HG03103 (cell line): ENCODE measurements around the gene TACR1.
"Not testable (repeated sequence)": the region's sequence is repeated elsewhere in the genome, so short reads cannot be mapped to it uniquely, and the experiment has no call there.

Experiments used
- ATAC-seq: cut with Tn5 transposase; IDR thresholded peaks from one replicate; pipeline ENCODE4 v1.9.1; 2021; ENCODE audit warnings: low read depth; ENCODE audit not compliant: unreplicated experiment

Gene TACR1

GRCh38 chr2:75195076-75195691, 4.1 kb downstream of the TACR1 start:
- ATAC-seq: no peak

- no peak for ATAC-seq
Observed at GRCh38 chr2:75194184-75194868, 5.0 kb downstream of the TACR1 start.

- ATAC-seq: no peak
Observed at GRCh38 chr2:75192496-75192895, 6.8 kb downstream of the TACR1 start.

- no peak for ATAC-seq
Observed at GRCh38 chr2:75190271-75190990, 8.9 kb downstream of the TACR1 start.

GRCh38 chr2:75186821-75187220, 12.5 kb downstream of the TACR1 start:
- no peak for ATAC-seq

- no peak for ATAC-seq
Observed at GRCh38 chr2:75182606-75183005, 16.7 kb downstream of the TACR1 start.

GRCh38 chr2:75180476-75180875, 18.8 kb downstream of the TACR1 start:
- ATAC-seq: no peak

GRCh38 chr2:75177427-75177826, 21.9 kb downstream of the TACR1 start:
- no peak for ATAC-seq

GRCh38 chr2:75175456-75175855, 23.9 kb downstream of the TACR1 start:
- no peak for ATAC-seq

GRCh38 chr2:75174981-75175380, 24.3 kb downstream of the TACR1 start:
- no peak for ATAC-seq

GRCh38 chr2:75174519-75174918, 24.8 kb downstream of the TACR1 start:
- no peak for ATAC-seq

GRCh38 chr2:75173740-75174139, 25.6 kb downstream of the TACR1 start:
- ATAC-seq: no peak

- not testable (repeated sequence) for ATAC-seq
Observed at GRCh38 chr2:75171423-75171822, 27.9 kb downstream of the TACR1 start.

- no peak for ATAC-seq
Observed at GRCh38 chr2:75170889-75171288, 28.4 kb downstream of the TACR1 start.

- no peak for ATAC-seq
Observed at GRCh38 chr2:75168186-75168585, 31.1 kb downstream of the TACR1 start.

GRCh38 chr2:75166491-75166890, 32.8 kb downstream of the TACR1 start:
- no peak for ATAC-seq

- ATAC-seq: no peak
Observed at GRCh38 chr2:75162897-75163296, 36.4 kb downstream of the TACR1 start.

- ATAC-seq: no peak
Observed at GRCh38 chr2:75162259-75162658, 37.1 kb downstream of the TACR1 start.

- ATAC-seq: no peak
Observed at GRCh38 chr2:75157435-75157834, 41.9 kb downstream of the TACR1 start.

GRCh38 chr2:75155115-75155514, 44.2 kb downstream of the TACR1 start:
- ATAC-seq: no peak

- no peak for ATAC-seq
Observed at GRCh38 chr2:75153221-75153620, 46.1 kb downstream of the TACR1 start.

GRCh38 chr2:75152243-75152642, 47.1 kb downstream of the TACR1 start:
- ATAC-seq: not testable (repeated sequence)
